ENCODE results near the gene ACTBL2. TPM values are rescaled to one million over a fixed set of nuclear protein-coding genes. Genes with fewer than 3 reads are reported as not detected.
"Not testable (repeated sequence)": the region's sequence is repeated elsewhere in the genome, so short reads cannot be mapped to it uniquely, and the experiment has no call there.

Gene ACTBL2
- total RNA-seq, 2 donors from 2014 or later: not detected

DNA sequence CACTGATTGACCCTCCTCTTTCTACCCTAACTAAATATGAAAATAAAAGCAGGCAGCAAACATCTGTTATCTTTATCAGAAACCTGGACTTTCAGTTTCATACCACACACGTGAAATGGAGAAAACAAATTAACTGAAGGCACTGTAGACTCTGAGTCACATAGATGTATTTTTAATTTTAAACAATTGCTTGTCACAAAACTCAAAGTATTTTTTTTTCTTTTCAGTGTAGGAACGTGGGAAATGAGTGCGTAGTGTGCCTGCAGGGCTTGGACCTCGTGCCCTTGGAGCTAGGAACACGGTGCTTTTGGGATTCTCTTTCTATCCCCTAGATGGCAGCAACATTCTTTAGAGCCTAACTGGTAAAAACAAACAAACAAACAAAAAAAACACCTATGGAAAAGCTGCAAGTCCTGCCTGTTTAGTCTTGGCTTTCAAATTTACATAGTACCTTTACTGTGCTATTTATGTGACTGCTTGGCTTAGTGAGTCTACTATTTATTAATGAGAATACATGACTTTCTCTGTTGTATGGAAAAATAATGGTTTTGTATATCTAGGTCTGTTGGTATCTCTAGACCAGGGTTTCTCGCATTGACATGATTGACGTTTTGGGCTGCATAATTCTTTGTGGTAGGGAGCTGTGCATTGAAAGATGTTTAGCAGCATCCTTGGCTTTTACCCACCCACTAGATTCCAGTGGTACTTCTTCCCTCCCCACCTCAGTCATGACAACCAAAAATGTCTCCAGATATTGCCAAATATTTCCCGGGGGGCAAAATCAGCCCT, 16.8 kb upstream of the ACTBL2 start:
- Mint-ChIP-seq H3K27ac (no peak overlapping the region), H3K36me3 (no peaks in the 10 kb centered on the region), H3K9me3 (no peaks in the 10 kb centered on the region)
- ATAC-seq: peak; percentile 12 to 72
- DNase-seq (ENCODE audit: low spot score in 2 of 2): no peak

GRCh38 chr5:57497733-57498132, 15.1 kb upstream of the ACTBL2 start:
- no peaks in the 10 kb centered on the region for H3K9me3 Mint-ChIP-seq
- ATAC-seq (no peak), DNase-seq (ENCODE audit: low spot score in 2 of 2) (no peak)
- H3K36me3 Mint-ChIP-seq: no peaks in the 10 kb centered on the region
- H3K27ac Mint-ChIP-seq: no peak overlapping the region

DNA sequence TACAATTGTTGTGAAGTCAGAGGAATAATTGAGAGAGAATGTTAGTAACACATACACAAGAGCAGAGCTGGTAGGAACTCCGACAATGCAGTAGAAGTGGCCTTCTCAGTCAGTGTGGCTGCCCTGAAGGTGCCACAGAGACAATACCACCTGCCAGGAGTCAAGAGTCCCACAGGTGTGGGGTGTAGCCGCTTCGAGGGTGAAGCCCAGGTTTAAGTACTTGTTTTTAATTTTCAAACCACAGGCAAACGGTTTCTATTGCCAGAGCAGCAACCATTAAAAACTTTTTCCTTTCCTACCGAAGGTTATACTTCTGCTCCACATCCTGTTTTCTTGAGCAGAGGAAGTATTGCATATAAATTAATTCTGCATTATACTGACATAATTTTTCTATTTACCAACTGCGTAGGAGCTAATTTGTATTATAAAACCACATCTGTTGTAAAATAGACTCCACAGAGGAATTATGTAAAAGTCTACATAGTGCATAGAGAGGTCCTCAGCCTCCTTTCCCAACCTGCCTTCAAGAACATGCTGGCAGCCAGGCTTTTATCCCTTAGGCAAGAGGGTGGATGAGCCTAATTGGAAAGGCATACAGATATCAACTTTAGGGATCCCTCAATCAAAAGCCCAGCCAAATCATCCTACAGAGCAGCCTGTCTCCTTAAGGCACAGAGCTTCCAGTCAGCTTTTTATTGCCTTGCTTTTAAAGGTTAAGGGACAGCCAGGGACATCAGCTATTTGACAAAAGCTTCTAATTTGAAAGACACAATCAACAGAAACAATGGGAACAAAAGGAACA, 12.9 kb upstream of the ACTBL2 start:
- Mint-ChIP-seq H3K9me3 (no peaks in the 10 kb centered on the region), H3K36me3 (no peaks in the 10 kb centered on the region), H3K27ac (peak overlapping the region in 1 of 2 donors; percentile 85)
- no peak for DNase-seq (ENCODE audit: low spot score in 2 of 2)
- peak; percentile 25 to 33 for ATAC-seq

DNA sequence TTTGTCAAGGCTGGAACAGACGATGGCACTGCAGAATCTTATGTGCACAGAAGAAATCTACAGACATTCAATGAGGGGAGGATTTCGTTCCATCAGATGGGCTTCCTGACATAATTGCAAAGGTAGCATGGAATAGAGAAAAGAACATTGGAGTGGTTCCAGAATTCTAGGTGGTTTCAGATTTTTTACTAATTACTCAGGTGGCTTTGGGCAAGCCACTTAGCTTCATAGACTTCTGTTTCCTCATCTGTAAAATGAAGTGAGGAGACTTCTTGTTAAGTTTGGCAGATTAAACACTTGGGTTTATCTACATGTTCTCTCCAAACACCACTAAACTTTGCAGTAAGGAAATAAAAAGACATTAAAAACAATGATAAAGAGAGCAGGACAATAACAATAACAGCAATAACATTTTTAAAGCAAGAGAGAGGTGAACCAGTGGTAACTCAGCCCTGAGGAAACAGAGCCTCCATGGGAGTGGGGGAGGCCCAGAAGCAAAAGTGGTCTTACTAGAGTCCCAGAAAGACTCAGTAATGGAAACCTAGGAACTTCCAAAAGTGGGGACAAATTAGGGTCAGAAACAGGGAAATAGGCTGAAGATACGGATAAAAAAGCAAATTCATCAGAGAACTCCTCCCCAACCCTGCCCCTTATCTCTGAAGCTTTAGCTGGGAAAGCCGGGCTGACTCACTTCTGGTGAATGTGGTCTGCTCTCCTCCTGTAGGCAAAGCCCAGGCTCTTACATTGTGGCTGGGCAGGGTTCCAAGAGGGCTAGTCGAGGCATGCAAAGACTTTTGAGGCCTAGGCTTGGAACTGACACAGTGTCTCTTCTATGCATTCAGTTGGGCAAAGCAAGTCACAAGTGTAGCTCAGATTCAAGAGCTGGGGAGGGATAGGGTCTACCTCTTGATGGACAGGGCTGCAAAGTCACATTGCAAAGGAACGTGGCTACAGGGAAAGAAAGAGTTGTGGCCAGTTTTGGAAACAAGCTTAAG, 11.8 kb upstream of the ACTBL2 start:
- ATAC-seq (peak; percentile 76 to 98), DNase-seq (ENCODE audit: low spot score in 2 of 2) (peak; percentile 53 to 76)
- Mint-ChIP-seq H3K9me3 (no peaks in the 10 kb centered on the region), H3K36me3 (no peaks in the 10 kb centered on the region), H3K27ac (peak overlapping the region; percentile 72 to 85)

GRCh38 chr5:57493034-57493433, 10.4 kb upstream of the ACTBL2 start:
- no peak for ATAC-seq
- no peak overlapping the region for H3K27ac Mint-ChIP-seq
- no peaks in the 10 kb centered on the region for H3K9me3 Mint-ChIP-seq
- H3K36me3 Mint-ChIP-seq: no peaks in the 10 kb centered on the region
- DNase-seq (ENCODE audit: low spot score in 2 of 2): no peak

DNA sequence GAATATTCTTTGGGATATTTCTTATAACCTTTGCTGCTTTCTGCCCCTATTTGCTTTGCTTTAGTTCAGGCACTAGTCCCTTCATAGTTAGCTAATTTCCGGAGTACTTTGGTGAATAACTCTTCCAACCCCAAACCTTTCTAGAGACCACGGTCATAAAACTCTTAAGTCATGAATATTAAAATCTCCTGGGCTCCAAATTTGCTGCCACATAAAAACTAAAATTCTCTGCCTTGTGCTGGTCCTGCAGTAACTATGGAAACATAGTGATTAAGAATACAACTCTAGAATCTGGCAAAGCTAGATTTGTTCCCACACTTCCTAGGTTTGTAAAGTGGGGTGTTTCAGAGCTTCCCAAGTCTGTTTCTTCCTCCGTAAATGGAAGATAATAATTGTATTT, 10.0 kb upstream of the ACTBL2 start:
- no peak for DNase-seq (ENCODE audit: low spot score in 2 of 2)
- H3K36me3 Mint-ChIP-seq: no peaks in the 10 kb centered on the region
- no peak for ATAC-seq
- no peaks in the 10 kb centered on the region for H3K9me3 Mint-ChIP-seq
- H3K27ac Mint-ChIP-seq: no peak overlapping the region

- peak in 1 of 2 donors; percentile 78 for ATAC-seq
- H3K9me3 Mint-ChIP-seq: no peaks in the 10 kb centered on the region
Measured at GRCh38 chr5:57491369-57491965, 8.9 kb upstream of the ACTBL2 start.

GRCh38 chr5:57488215-57488955, 5.8 kb upstream of the ACTBL2 start:
- H3K36me3 Mint-ChIP-seq: no peaks in the 10 kb centered on the region
- H3K27ac Mint-ChIP-seq: no peak overlapping the region
- DNase-seq (ENCODE audit: low spot score in 2 of 2) (no peak), ATAC-seq (peak in 1 of 2 donors; percentile 47)
- H3K9me3 Mint-ChIP-seq: no peaks in the 10 kb centered on the region

More at GRCh38 chr5:57491369-57491965, 8.9 kb upstream of the ACTBL2 start:
- H3K36me3 Mint-ChIP-seq: no peaks in the 10 kb centered on the region
- H3K27ac Mint-ChIP-seq: no peak overlapping the region
- DNase-seq (ENCODE audit: low spot score in 2 of 2): no peak

GRCh38 chr5:57486027-57486602, 3.5 kb upstream of the ACTBL2 start:
- no peak for DNase-seq (ENCODE audit: low spot score in 2 of 2)
- no peaks in the 10 kb centered on the region for H3K9me3 Mint-ChIP-seq
- H3K36me3 Mint-ChIP-seq: no peaks in the 10 kb centered on the region
- ATAC-seq: no peak
- H3K27ac Mint-ChIP-seq: no peak overlapping the region

DNA sequence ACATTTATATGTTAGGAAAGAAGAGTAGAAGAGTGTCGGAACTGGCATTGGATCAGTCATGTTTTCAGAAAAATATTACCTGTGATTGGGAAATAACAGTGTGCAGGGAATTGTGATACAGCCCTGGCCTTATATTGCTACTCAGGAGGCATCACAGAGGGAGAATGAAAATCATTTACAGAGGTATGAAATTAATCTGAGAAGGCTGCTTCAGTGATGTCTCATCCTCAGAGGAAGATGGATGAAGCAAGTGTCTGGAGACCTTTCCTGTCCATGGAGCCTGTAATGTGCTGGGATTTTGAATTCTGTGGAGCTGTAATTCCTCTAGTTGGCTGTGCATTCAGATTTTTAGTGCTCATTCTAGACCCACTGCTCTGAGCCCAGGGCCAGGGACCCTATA, 3.8 kb downstream of the ACTBL2 start:
- H3K36me3 Mint-ChIP-seq: no peaks in the 10 kb centered on the region
- no peak for ATAC-seq
- no peak for DNase-seq (ENCODE audit: low spot score in 2 of 2)
- H3K27ac Mint-ChIP-seq: no peak overlapping the region
- no peaks in the 10 kb centered on the region for H3K9me3 Mint-ChIP-seq

GRCh38 chr5:57476601-57477056, 6.0 kb downstream of the ACTBL2 start:
- Mint-ChIP-seq H3K9me3 (no peaks in the 10 kb centered on the region), H3K36me3 (no peaks in the 10 kb centered on the region), H3K27ac (no peak overlapping the region)
- ATAC-seq (no peak), DNase-seq (ENCODE audit: low spot score in 2 of 2) (no peak)

- no peak for DNase-seq (ENCODE audit: low spot score in 2 of 2)
- H3K27ac Mint-ChIP-seq: no peak overlapping the region
- H3K36me3 Mint-ChIP-seq: no peaks in the 10 kb centered on the region
- ATAC-seq: no peak
- H3K9me3 Mint-ChIP-seq: no peaks in the 10 kb centered on the region
Measured at GRCh38 chr5:57470339-57470738, 12.3 kb downstream of the ACTBL2 start.

DNA sequence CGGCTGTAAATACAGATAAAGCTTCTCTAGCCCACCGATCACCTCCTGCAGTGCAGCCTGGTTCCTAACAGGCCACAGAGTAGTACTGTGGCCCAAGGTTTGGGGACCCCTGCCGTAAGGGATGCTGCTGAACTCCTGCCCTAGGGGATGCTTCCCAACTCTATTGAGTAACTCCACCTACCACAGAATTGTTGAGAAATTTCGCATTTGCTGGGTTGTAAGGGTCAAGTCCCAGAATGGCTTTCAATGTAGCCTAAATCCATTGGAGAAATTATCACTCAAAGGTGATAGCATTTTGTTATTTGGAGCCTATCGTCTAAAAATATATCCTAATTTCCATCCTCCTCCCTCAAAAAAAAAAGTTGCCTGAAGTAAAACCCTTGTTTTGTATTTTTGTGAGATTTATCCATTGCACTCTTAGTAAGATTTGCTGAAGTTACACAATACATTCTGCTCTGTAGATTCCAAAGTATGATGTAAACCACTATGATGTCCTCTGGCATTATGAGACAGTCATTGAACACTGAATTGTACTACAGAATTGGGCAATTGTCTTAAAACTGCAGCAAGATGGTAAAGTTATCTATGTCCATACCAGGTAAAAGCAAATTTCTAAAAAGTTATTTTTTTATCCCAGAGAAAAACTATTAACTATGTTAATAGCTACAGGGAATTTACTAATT, 14.0 kb downstream of the ACTBL2 start:
- Mint-ChIP-seq H3K9me3 (no peaks in the 10 kb centered on the region), H3K27ac (no peak overlapping the region), H3K36me3 (no peaks in the 10 kb centered on the region)
- no peak for DNase-seq (ENCODE audit: low spot score in 2 of 2)
- no peak for ATAC-seq

DNA sequence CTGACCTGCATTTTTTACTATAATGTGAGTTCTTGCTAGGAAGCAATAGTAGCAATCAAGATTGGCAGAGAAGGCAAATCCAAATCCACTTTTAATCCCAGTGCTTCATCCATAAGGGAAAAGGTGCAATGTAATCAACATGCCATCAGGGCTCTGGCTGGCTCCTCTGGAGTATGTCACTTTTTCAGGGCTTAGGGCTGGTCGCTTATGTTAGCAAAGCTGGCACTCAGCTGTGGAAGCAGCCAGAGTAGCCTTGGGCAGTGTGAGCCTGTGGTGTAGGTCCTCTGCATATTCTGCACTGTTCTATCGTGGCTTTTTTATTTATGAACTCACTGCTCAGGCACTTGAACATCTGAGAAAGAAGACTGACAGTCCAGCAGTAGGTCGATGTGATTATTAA, 16.1 kb downstream of the ACTBL2 start:
- Mint-ChIP-seq H3K9me3 (no peaks in the 10 kb centered on the region), H3K36me3 (no peaks in the 10 kb centered on the region), H3K27ac (no peak overlapping the region)
- ATAC-seq (no peak), DNase-seq (ENCODE audit: low spot score in 2 of 2) (no peak)

DNA sequence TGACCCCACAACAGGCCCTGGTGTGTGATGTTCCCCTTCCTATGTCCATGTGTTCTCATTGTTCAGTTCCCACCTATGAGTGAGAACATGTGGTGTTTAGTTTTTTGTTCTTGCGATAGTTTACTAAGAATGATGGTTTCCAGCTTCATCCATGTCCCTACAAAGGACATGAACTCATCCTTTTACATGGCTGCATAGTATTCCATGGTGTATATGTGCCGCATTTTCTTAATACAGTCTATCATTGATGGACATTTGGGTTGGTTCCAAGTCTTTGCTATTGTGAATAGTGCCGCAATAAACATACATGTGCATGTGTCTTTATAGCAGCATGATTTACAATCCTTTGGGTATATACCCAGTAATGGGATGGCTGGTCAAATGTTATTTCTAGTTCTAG, 22.6 kb downstream of the ACTBL2 start:
- not testable (repeated sequence) for DNase-seq (ENCODE audit: low spot score in 2 of 2); H3K36me3 Mint-ChIP-seq; H3K27ac Mint-ChIP-seq; ATAC-seq; H3K9me3 Mint-ChIP-seq
